ENCODE data around the gene FAM193A. TPM values are rescaled to one million over a fixed set of nuclear protein-coding genes. Genes with fewer than 3 reads are reported as not detected.

The FAM193A gene
- total RNA-seq, 2 experiments from 2014 or later, result 28.4 to 30.0 TPM

GRCh38 chr4:2643555-2643954 is 107.1 kb downstream of the FAM193A start:
- Histone ChIP-seq H3K4me3 (ENCODE audit: low read length) (no peak overlapping the region), H3K36me3 (ENCODE audit: insufficient read depth, low read length) (peaks cover 66% of the 10 kb centered on the region), H3K27me3 (ENCODE audit: control insufficient read depth in 1 of 2, insufficient read depth in 2 of 2, low read length in 2 of 2) (no peaks in the 10 kb centered on the region), H3K9me3 (ENCODE audit: control insufficient read depth in 1 of 2, insufficient read depth in 1 of 2, low read length in 2 of 2) (no peaks in the 10 kb centered on the region), H3K4me1 (ENCODE audit: insufficient read depth, low read length) (no peaks in the 10 kb centered on the region), H3K27ac (ENCODE audit: low read depth in 1 of 2, low read length in 2 of 2) (no peak overlapping the region)
- TF ChIP-seq CTCF (IDR thresholded peaks at IDR 0.05), result no peak
- DNase-seq (peak in 1 of 14 experiments; percentile 10), ATAC-seq (ENCODE audit: poor library complexity) (no peak)
- H3K27ac Mint-ChIP-seq, result no peak overlapping the region
- ChIA-PET CTCF (no interaction called here), POLR2A (no interaction called here)
- no peaks in the 10 kb centered on the region for H3K9me3 Mint-ChIP-seq
- no peaks in the 10 kb centered on the region for H3K4me1 Mint-ChIP-seq (ENCODE audit: low read depth)
- no peak overlapping the region for H3K4me3 Mint-ChIP-seq
- H3K27me3 Mint-ChIP-seq, result no peaks in the 10 kb centered on the region
- peaks cover 83% of the 10 kb centered on the region for H3K36me3 Mint-ChIP-seq (ENCODE audit: low read depth)
- intact Hi-C loops (cut with DNase I, micrococcal nuclease), result no loop called here

DNA sequence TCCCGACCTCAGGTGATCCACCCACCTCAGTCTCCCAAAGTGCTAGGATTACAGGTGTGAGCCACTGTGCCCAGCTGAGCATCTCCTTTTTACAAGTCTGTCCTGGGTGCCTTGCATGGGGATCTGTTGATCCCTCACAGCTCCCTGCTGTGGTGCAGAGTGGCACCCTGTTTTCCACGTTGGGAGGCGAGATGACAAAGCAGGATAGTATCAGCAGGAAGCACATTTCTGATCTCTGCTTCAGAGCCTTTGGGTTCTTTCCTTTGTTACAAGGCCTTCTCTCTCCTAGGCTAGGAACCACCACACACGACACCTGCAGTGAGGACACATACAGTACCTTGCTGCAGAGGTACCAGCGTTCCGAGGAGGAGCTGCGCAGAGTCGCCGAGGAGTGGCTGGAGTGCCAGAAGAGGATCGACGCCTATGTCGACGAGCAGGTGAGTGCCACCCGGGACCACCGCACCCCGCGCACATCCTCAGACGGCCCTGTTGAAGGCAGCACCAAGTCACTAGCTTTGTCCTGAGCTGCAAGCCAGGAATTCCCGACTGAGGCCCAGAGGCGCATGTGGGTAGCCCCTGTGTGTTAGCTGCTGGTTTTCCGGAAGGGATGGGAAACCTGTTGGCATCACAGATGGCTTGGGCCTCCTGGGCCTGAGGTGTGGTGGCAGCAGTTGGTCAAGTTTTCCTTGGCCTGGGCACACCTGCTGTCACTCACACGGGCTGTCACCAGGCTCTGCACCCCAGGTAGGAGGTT is 110.1 kb downstream of the FAM193A start:
- intact Hi-C loops (cut with DNase I, micrococcal nuclease), result no loop called here
- Mint-ChIP-seq H3K9me3 (no peaks in the 10 kb centered on the region), H3K27me3 (no peaks in the 10 kb centered on the region), H3K4me1 (ENCODE audit: low read depth) (peaks cover 6% of the 10 kb centered on the region), H3K27ac (no peak overlapping the region), H3K36me3 (ENCODE audit: low read depth) (peaks cover 80% of the 10 kb centered on the region), H3K4me3 (no peak overlapping the region)
- Histone ChIP-seq H3K27me3 (ENCODE audit: control insufficient read depth in 1 of 2, insufficient read depth in 2 of 2, low read length in 2 of 2) (no peaks in the 10 kb centered on the region), H3K4me1 (ENCODE audit: insufficient read depth, low read length) (peaks cover 5% of the 10 kb centered on the region), H3K4me3 (ENCODE audit: low read length) (no peak overlapping the region), H3K9me3 (ENCODE audit: control insufficient read depth in 1 of 2, insufficient read depth in 1 of 2, low read length in 2 of 2) (no peaks in the 10 kb centered on the region), H3K27ac (ENCODE audit: low read depth in 1 of 2, low read length in 2 of 2) (no peak overlapping the region), H3K36me3 (ENCODE audit: insufficient read depth, low read length) (peaks cover 70% of the 10 kb centered on the region)
- DNase-seq (no peak), ATAC-seq (ENCODE audit: poor library complexity) (no peak)
- ChIA-PET CTCF (no interaction called here), POLR2A (interaction anchor here (0.6 kb wide), 1 partner anchor 184 kb away, joined by 3 read pairs; no protein-coding TSS in a partner anchor)
- no peak for TF ChIP-seq CTCF (IDR thresholded peaks at IDR 0.05)

GRCh38 chr4:2647403-2648158 is 111.1 kb downstream of the FAM193A start:
- Histone ChIP-seq H3K27ac (ENCODE audit: low read depth in 1 of 2, low read length in 2 of 2) (no peak overlapping the region), H3K27me3 (ENCODE audit: control insufficient read depth in 1 of 2, insufficient read depth in 2 of 2, low read length in 2 of 2) (no peaks in the 10 kb centered on the region), H3K9me3 (ENCODE audit: control insufficient read depth in 1 of 2, insufficient read depth in 1 of 2, low read length in 2 of 2) (no peaks in the 10 kb centered on the region), H3K4me1 (ENCODE audit: insufficient read depth, low read length) (peaks cover 14% of the 10 kb centered on the region), H3K4me3 (ENCODE audit: low read length) (no peak overlapping the region), H3K36me3 (ENCODE audit: insufficient read depth, low read length) (peaks cover 68% of the 10 kb centered on the region)
- intact Hi-C loops (cut with DNase I, micrococcal nuclease), result no loop called here
- Mint-ChIP-seq H3K9me3 (no peaks in the 10 kb centered on the region), H3K27me3 (no peaks in the 10 kb centered on the region), H3K36me3 (ENCODE audit: low read depth) (peaks cover 84% of the 10 kb centered on the region), H3K4me3 (no peak overlapping the region), H3K27ac (no peak overlapping the region), H3K4me1 (ENCODE audit: low read depth) (peaks cover 16% of the 10 kb centered on the region)
- DNase-seq (no peak), ATAC-seq (ENCODE audit: poor library complexity) (no peak)
- ChIA-PET POLR2A (no interaction called here), CTCF (no interaction called here)
- no peak for TF ChIP-seq CTCF (IDR thresholded peaks at IDR 0.05)

Measured in CD4-positive, alpha-beta T cell (primary cell).